ENCODE results near the gene ANO10.
"Not testable (repeated sequence)": the region's sequence is repeated elsewhere in the genome, so short reads cannot be mapped to it uniquely, and the experiment has no call there.

The ANO10 gene

DNA sequence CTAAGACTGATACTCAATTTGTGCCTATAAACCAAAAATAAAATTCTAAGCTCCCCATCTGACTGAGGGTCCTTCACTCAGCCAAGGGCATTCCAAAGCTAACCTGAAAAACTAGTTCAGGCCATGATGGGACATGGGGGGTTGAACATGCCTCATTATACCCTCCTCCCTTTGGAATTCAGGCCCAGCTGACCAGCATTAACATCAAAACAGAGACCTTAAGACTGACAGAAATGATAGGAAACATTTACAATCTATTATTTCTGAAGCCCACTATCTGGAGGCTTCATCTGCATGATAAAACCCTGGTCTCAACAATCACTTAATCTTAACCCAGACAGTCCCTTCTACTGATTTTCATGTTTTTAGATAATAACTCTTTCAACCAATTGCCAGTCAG lies 140.4 kb downstream of the ANO10 start:
- H3K4me3 ChIP-seq (ENCODE audit: low read depth, low read length), result no peak overlapping the region

GRCh38 chr3:43478839-43479238 lies 143.0 kb downstream of the ANO10 start:
- H3K4me3 ChIP-seq (ENCODE audit: low read depth, low read length), result not testable (repeated sequence)

DNA sequence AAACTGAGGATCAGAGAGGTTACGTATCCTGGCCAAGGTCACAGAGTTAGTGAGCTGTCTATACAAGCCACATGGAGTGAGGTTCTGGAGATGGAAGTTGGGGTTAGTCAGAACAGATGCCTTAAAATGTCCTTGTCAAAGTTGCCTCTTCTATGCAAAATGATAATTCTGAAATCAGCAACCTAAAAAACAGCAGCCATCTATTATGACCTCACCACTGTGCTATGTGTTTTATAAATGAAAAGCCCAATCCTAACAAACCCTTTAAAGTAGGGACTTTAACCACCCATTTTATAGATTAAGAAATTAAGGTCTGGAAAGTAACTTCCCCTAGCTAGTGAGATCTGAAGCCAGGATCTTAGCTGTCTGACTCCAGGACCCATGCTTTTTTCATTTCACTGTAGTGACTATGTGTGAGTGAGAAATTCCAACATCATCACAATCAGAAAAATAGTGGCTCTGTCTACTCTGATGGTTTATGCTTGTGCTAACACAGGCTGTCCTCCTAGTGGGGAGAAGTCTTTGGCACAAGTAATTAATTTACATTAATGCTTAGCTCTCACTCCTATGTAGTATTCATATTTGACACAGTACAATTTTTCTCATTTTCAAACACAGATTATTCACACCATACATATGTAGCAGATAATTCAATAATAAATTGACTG lies 143.6 kb downstream of the ANO10 start:
- no peak overlapping the region for H3K4me3 ChIP-seq (ENCODE audit: low read depth, low read length)

DNA sequence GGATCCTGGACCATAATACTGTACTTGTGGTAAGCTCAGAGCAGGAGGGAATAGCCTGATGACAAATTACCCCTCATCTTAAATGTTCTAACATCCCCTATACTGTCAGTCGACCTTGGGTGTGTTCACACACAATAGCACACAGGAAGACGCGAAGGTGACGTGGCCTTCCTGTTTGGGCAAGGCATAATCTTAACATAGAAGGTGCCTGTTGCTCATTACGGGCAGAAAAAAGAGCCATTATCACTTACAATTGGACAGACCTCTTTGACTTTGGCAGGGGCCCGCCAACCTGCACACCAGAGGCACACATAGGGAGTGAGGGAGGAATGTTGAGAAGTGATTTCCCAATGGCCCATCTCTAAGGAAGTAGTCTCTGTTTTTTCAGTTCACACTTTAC lies 144.2 kb downstream of the ANO10 start:
- no peak overlapping the region for H3K4me3 ChIP-seq (ENCODE audit: low read depth, low read length)

GRCh38 chr3:43473737-43474136 lies 148.1 kb downstream of the ANO10 start:
- no peak overlapping the region for H3K4me3 ChIP-seq (ENCODE audit: low read depth, low read length)

GRCh38 chr3:43473244-43473643 lies 148.6 kb downstream of the ANO10 start:
- no peak overlapping the region for H3K4me3 ChIP-seq (ENCODE audit: low read depth, low read length)

DNA sequence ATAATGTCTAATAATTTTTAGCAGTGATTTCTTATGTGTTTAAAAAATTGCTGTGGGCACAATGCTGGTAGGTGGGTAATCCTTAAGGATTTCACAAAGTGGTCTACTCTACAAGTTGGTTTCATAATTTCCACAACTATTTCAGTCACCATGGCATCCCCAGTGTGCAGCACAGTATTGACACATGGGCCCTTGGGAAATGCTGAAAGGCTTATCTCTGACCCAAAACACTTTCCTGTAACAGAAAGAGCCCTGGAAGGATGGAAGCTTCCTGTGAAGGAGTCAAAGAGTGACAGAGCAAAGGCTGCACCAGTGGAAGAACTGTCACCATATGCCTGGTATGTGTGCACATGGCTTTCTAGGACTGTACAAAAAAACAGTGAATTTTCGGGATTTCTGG lies 153.7 kb downstream of the ANO10 start:
- H3K4me3 ChIP-seq (ENCODE audit: low read depth, low read length), result no peak overlapping the region

GRCh38 chr3:43465109-43465508 lies 156.7 kb downstream of the ANO10 start:
- H3K4me3 ChIP-seq (ENCODE audit: low read depth, low read length), result no peak overlapping the region

GRCh38 chr3:43462566-43462965 lies 159.2 kb downstream of the ANO10 start:
- not testable (repeated sequence) for H3K4me3 ChIP-seq (ENCODE audit: low read depth, low read length)

DNA sequence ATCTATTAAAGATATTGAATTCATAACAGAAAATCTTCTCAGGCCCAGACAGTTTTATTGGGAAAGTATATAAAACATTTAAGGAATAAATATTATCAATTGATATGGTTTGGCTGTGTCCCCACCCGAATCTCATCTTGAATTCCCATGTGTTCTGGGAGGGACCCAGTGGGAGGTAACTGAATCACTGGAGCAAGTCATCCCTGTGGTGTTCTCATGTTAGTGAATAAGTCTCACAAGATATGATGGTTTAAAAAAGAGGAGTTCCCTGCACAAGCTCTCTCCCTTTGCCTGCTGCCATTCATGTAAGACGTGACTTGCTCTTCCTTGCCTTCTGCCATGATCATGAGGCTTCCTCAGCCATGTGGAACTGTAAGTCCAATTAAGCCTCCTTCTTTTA lies 160.5 kb downstream of the ANO10 start:
- H3K4me3 ChIP-seq (ENCODE audit: low read depth, low read length), result no peak overlapping the region

DNA sequence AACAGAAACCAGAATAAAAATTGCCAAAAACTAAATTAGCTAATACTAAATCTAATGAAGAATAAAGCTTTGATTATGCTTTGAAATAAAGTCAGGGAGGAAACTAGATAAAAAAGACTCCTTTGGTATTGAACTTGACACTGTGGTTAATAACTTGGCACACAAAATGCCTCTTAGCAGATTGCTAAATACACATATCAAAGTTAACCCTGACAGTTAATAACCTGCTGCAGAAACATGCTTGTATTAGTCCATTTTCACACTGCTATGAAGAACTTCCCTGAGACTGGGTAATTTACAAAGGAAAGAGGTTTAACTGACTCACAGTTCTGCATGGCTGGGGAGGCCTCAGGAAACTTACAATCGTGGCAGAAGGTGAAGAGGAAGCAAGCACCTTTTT lies 164.8 kb downstream of the ANO10 start:
- not testable (repeated sequence) for H3K4me3 ChIP-seq (ENCODE audit: low read depth, low read length)

DNA sequence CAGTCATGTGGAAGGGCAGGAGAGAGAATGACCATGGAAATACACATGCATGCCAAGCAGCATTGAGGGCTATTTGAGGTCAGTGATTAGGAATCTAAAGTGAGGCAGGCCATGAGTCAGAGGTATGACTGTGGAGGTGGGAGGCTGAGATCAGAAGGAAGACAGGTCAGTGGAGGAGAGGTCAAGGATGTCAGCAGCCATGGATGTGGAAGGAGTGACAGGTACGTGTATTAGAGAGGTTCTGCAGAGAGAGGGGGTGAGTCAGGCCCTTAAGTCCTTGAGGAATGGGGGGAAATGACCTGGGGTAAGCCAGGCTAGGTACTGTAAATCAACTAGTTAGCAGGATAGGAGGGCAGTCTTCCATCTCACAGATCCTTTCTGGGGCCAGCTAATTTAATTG lies 166.6 kb downstream of the ANO10 start:
- H3K4me3 ChIP-seq (ENCODE audit: low read depth, low read length), result no peak overlapping the region

DNA sequence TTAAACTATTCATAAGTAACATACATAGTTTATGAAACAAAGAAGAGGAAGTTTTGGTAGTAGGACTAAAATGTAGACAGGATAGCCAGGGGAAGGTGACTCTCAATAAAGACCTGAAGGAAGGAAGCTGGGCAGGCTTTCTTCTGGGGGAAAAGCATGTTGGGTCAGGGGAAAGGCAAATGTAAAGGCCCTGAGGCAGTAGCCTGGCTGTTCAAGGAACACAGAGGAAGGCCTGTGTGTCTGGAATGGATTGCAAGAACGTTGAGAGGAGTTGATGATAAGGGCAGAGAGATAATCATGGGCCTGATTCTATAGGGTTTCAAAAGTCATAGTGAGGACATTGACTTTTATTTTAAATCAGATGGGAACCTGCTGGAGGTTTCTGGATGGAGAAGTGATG lies 167.8 kb downstream of the ANO10 start:
- no peak overlapping the region for H3K4me3 ChIP-seq (ENCODE audit: low read depth, low read length)

DNA sequence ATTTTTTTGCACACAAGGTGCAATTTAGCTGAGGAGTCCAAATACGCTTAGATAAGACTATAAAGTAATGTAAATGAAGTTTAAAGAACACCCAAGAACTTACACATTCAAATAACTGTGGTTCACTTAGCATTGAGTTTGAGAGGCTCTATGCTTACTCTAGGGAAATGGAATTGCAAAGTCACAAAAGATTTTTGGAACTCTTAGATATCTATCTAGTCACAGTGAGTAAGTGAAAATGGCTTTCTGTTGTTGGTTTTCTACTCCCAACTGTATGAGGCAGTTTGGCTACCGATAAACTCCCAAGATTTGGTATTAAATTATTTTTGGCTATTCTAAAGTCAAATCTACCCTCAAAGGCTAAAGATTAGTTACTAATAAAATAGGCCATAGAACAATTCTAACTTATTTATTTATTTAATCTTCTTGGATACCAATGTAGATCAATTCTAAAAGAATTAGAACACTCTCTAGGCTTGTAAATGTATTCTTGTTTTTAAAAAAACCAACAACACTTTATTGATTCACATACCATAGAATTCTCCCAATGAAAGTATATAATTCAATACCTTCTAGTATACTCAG lies 170.0 kb downstream of the ANO10 start:
- H3K4me3 ChIP-seq (ENCODE audit: low read depth, low read length), result no peak overlapping the region

GRCh38 chr3:43448098-43448497 lies 173.7 kb downstream of the ANO10 start:
- H3K4me3 ChIP-seq (ENCODE audit: low read depth, low read length), result no peak overlapping the region

DNA sequence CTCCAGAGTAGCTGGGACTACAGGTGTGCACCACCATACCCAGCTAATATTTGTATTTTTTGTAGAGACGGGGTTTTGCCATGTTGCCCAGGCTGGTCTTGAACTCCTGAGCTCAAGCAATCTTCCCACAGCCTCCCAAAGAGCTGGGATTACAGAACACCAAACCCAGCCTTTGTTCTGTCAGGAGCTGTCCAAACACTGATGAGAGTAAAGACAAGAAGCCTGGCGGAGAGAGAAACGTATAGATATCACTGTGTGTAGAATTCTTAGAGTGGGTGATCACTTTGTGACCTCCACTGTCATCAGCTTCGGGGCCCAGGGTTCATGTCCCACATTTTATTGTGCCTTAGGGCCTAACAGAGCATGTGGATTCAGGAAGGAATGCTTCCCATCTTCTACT lies 176.0 kb downstream of the ANO10 start:
- no peak overlapping the region for H3K4me3 ChIP-seq (ENCODE audit: low read depth, low read length)

DNA sequence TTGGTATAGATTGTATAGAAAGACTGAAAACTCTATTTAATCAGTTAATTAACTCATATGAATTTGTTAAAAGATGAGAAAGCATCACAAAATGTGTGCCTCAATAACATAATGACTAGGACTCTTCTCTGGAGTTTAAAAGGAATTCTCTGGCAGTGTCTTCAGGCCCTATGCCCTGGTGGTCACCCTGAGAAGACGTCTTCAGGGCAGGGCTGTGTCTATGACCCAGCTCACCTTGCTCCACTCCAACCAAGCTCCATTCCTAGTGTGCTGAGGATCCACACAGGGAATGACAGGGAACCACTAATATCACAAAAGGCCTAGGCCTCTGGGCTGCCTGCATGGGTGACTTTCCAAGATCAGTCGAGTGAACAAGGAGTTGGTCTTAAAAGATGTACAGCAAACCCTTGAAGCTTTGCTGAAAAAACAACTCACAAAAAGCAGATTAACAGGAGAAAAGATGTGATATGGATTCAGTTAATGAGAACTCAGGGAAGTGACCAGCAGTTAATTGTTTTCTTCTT lies 178.9 kb downstream of the ANO10 start:
- no peak overlapping the region for H3K4me3 ChIP-seq (ENCODE audit: low read depth, low read length)

DNA sequence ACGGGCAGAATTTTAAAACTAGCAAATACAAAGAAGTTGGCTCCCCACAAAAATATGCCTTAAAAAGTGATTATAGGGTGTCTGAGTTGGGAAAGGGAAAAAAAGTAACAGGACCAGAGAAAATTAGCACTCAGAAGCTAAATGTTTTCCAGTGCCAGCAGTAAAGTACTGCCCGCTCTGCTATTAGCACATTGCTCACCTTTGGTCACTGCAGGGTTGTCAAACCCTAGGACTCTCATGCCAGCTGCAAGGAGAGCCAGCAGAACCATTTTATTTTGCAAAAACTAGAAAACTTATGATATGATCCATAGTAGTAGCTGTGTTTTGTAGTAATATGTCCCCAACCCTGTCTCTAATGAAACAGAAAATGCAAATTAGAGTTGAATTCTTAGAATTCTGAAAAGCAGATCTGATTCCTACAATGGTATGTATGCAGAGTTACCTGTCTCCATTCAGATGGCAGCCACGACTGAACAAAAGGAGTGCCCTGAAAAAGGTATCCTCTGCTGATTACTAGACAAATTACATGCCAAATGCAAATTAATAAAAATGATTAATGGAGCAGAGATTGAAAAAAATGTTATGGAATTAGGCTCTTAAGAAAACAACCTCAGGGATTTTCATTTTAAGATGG lies 185.2 kb downstream of the ANO10 start:
- H3K4me3 ChIP-seq (ENCODE audit: low read depth, low read length), result no peak overlapping the region

- H3K4me3 ChIP-seq (ENCODE audit: low read depth, low read length), result no peak overlapping the region
These were observed 186.1 kb downstream of the ANO10 start for GRCh38 chr3:43435706-43436105.

GRCh38 chr3:43434431-43434830 lies 187.4 kb downstream of the ANO10 start:
- H3K4me3 ChIP-seq (ENCODE audit: low read depth, low read length), result no peak overlapping the region

GRCh38 chr3:43432462-43432861 lies 189.3 kb downstream of the ANO10 start:
- H3K4me3 ChIP-seq (ENCODE audit: low read depth, low read length), result no peak overlapping the region

DNA sequence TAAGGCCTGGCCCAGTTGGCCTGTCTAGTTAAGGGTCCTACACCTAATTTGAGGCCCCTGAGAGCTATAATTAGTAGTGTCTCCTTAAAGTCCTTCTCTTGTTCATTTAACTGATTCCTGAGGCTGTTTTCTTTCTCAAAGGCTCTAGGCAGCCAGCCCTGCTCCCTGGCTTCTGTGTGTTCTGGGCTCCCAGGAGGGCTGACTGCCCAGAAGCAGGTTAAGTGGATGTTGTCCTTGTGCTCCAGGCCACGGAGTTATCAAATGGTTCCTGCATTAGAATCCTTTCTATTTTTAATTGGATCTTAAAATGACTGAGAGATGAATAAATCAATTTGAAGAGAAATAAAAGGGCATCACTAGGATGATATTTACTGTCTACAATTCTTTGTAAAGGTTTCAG lies 195.4 kb downstream of the ANO10 start:
- H3K4me3 ChIP-seq (ENCODE audit: low read depth, low read length), result no peak overlapping the region

Measured in iPS-11a (cell line).